Midbrain (tissue), 1 donor: ENCODE data around the gene ROR1.

ENCODE experiments used
- DNase-seq: peaks from one replicate; lab custom pipeline; 2025; lab: John Stamatoyannopoulos, UW

Gene ROR1

GRCh38 chr1:63912643-63913042 lies 138.8 kb downstream of the ROR1 start:
- DNase-seq, result no peak

GRCh38 chr1:63913533-63913932 lies 139.7 kb downstream of the ROR1 start:
- DNase-seq, result no peak

- DNase-seq, result no peak
Measured at GRCh38 chr1:63914241-63914640, 140.4 kb downstream of the ROR1 start.

- DNase-seq, result no peak
Measured at GRCh38 chr1:63914706-63915105, 140.9 kb downstream of the ROR1 start.

- no peak for DNase-seq
Measured at GRCh38 chr1:63915121-63915520, 141.3 kb downstream of the ROR1 start.

GRCh38 chr1:63916485-63917360 lies 142.9 kb downstream of the ROR1 start:
- no peak for DNase-seq

GRCh38 chr1:63917571-63918417 lies 144.0 kb downstream of the ROR1 start:
- no peak for DNase-seq

GRCh38 chr1:63918418-63918945 lies 144.7 kb downstream of the ROR1 start:
- no peak for DNase-seq

GRCh38 chr1:63920154-63921117 lies 146.6 kb downstream of the ROR1 start:
- DNase-seq, result no peak

GRCh38 chr1:63921359-63921758 lies 147.5 kb downstream of the ROR1 start:
- no peak for DNase-seq

GRCh38 chr1:63921802-63922201 lies 148.0 kb downstream of the ROR1 start:
- DNase-seq, result no peak

GRCh38 chr1:63922848-63923247 lies 149.0 kb downstream of the ROR1 start:
- no peak for DNase-seq

GRCh38 chr1:63923302-63923701 lies 149.5 kb downstream of the ROR1 start:
- DNase-seq, result no peak

- DNase-seq, result no peak
Measured at GRCh38 chr1:63924600-63924999, 150.8 kb downstream of the ROR1 start.

GRCh38 chr1:63928186-63929105 lies 154.6 kb downstream of the ROR1 start:
- no peak for DNase-seq

GRCh38 chr1:63929106-63929478 lies 155.3 kb downstream of the ROR1 start:
- DNase-seq, result no peak

GRCh38 chr1:63931468-63931867 lies 157.7 kb downstream of the ROR1 start:
- DNase-seq, result no peak

- no peak for DNase-seq
Measured at GRCh38 chr1:63934697-63935096, 160.9 kb downstream of the ROR1 start.

GRCh38 chr1:63935143-63935542 lies 161.3 kb downstream of the ROR1 start:
- no peak for DNase-seq

- DNase-seq, result no peak
Measured at GRCh38 chr1:63935553-63935952, 161.7 kb downstream of the ROR1 start.

GRCh38 chr1:63936276-63936675 lies 162.5 kb downstream of the ROR1 start:
- no peak for DNase-seq
